Measurements from ENCODE around the gene ELP2.

DNA sequence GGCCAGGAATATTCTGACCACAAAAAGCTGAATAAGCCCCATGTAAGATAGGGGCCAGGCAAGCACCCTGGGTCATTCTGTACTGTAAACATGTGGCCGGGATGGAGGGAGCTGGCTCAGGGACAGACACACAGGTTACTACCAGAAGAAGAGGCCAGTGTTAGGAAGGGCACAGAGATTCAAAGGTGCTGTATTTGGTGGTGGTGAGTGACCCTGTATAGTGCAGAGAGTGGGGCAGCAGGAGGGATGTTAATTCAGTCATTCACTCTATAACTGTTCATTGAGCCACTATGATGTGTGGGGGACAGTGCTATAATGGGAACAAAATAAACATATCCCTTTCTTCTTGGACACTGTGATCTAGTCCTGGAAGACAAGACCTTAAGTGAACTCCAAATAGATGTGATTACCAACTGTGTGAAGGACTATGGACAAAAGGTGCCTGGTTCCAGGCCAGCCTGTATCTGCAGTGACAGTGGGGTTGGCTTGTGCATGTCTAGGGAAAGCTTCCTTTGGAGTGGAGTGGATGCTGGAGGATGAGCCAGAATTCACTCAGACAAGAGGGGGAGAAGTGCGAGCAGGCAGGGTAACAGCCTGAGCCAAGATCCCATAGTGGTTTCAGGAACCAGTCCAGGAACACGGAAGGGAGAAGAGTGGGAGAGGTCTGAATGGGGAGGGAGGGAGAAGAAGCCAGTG, 65.9 kb downstream of the ELP2 start:
- TF ChIP-seq EZH2 (IDR thresholded peaks at IDR 0.05; ENCODE audit: low read length, unreplicated experiment) (no peak), CTCF (conservative IDR thresholded peaks at IDR 0.05; ENCODE audit: low read depth, low read length) (no peak)
